Measurements from ENCODE around the gene SPNS2.

The SPNS2 gene

GRCh38 chr17:4463818-4464476 is 34.7 kb upstream of the SPNS2 start:
- Mint-ChIP-seq H3K4me3 (no peak overlapping the region), H3K36me3 (ENCODE audit: low read depth) (peaks cover 3% of the 10 kb centered on the region), H3K4me1 (peaks cover 19% of the 10 kb centered on the region), H3K27me3 (ENCODE audit: low read depth, poor library complexity) (peaks cover 27% of the 10 kb centered on the region), H3K9me3 (peaks cover 23% of the 10 kb centered on the region), H3K27ac (no peak overlapping the region)
- no peak for TF ChIP-seq CTCF (IDR thresholded peaks at IDR 0.05)
- no peak for DNase-seq

- Mint-ChIP-seq H3K27ac (no peak overlapping the region), H3K27me3 (ENCODE audit: low read depth, poor library complexity) (peaks cover 29% of the 10 kb centered on the region), H3K4me3 (no peak overlapping the region), H3K36me3 (ENCODE audit: low read depth) (no peaks in the 10 kb centered on the region), H3K4me1 (peaks cover 19% of the 10 kb centered on the region), H3K9me3 (peaks cover 12% of the 10 kb centered on the region)
- DNase-seq: no peak
- no peak for TF ChIP-seq CTCF (IDR thresholded peaks at IDR 0.05)
Measured at GRCh38 chr17:4465786-4466185, 32.9 kb upstream of the SPNS2 start.

- DNase-seq: peak; percentile 72
- Mint-ChIP-seq H3K27ac (peak overlapping the region; percentile 36), H3K9me3 (peaks cover 4% of the 10 kb centered on the region), H3K36me3 (ENCODE audit: low read depth) (no peaks in the 10 kb centered on the region), H3K27me3 (ENCODE audit: low read depth, poor library complexity) (peaks cover 27% of the 10 kb centered on the region), H3K4me1 (peaks cover 19% of the 10 kb centered on the region), H3K4me3 (no peak overlapping the region)
- TF ChIP-seq CTCF (IDR thresholded peaks at IDR 0.05): no peak
Measured at GRCh38 chr17:4467287-4467686, 31.4 kb upstream of the SPNS2 start.

GRCh38 chr17:4469552-4469951 is 29.1 kb upstream of the SPNS2 start:
- Mint-ChIP-seq H3K27me3 (ENCODE audit: low read depth, poor library complexity) (peaks cover 28% of the 10 kb centered on the region), H3K36me3 (ENCODE audit: low read depth) (no peaks in the 10 kb centered on the region), H3K9me3 (no peaks in the 10 kb centered on the region), H3K4me3 (no peak overlapping the region), H3K4me1 (peaks cover 19% of the 10 kb centered on the region), H3K27ac (no peak overlapping the region)
- no peak for TF ChIP-seq CTCF (IDR thresholded peaks at IDR 0.05)
- no peak for DNase-seq

GRCh38 chr17:4472286-4472685 is 26.4 kb upstream of the SPNS2 start:
- TF ChIP-seq CTCF (IDR thresholded peaks at IDR 0.05): no peak

GRCh38 chr17:4474093-4474492 is 24.6 kb upstream of the SPNS2 start:
- no peaks in the 10 kb centered on the region for H3K36me3 Mint-ChIP-seq (ENCODE audit: low read depth)
- H3K9me3 Mint-ChIP-seq: no peaks in the 10 kb centered on the region
- no peak for DNase-seq
- peaks cover 23% of the 10 kb centered on the region for H3K27me3 Mint-ChIP-seq (ENCODE audit: low read depth, poor library complexity)
- no peak overlapping the region for H3K27ac Mint-ChIP-seq
- H3K4me1 Mint-ChIP-seq: peaks cover 21% of the 10 kb centered on the region
- H3K4me3 Mint-ChIP-seq: no peak overlapping the region
- TF ChIP-seq CTCF (IDR thresholded peaks at IDR 0.05): no peak

More at GRCh38 chr17:4472286-4472685, 26.4 kb upstream of the SPNS2 start:
- Mint-ChIP-seq H3K4me3 (no peak overlapping the region), H3K9me3 (no peaks in the 10 kb centered on the region), H3K36me3 (ENCODE audit: low read depth) (no peaks in the 10 kb centered on the region), H3K27me3 (ENCODE audit: low read depth, poor library complexity) (peaks cover 25% of the 10 kb centered on the region), H3K4me1 (peaks cover 24% of the 10 kb centered on the region), H3K27ac (no peak overlapping the region)
- DNase-seq: no peak
